IMR-90 (cell line): ENCODE results near the gene ZBTB24. TPM values are rescaled to one million over a fixed set of nuclear protein-coding genes. Genes with fewer than 3 reads are reported as not detected.
"Not testable (repeated sequence)": the region's sequence is repeated elsewhere in the genome, so short reads cannot be mapped to it uniquely, and the experiment has no call there.

Experiments used
- ATAC-seq: fragments of 200-7000 bp; cut with Tn5 transposase; 2 replicates; pipeline ENCODE4 v1.9.1; 2020; ENCODE audit warnings: low read depth, mild to moderate bottlenecking, moderate library complexity
- BruUV-seq: library from RNA; stranded (reverse); fragments of 400-500 nt; replicated peaks from 2 replicates; lab custom pipeline; 2021; lab: Mats Ljungman, UMichigan
- CTCF ChIA-PET: fragments of 300-600 bp; formaldehyde crosslinking; extraction: SDS; loops from one replicate; lab custom pipeline; 2021; ENCODE audit warnings: antibody characterized with exemption; lab: Yijun Ruan, JAX
- POLR2A ChIA-PET: fragments of 300-600 bp; sonication (Branson Sonifier 250); formaldehyde crosslinking; loops from one replicate; lab custom pipeline; 2022; ENCODE audit warnings: antibody characterized with exemption; ENCODE audit not compliant: unreplicated experiment; lab: Charles Lee
- DNase-seq: peaks from one replicate; pipeline ENCODE4 v3.0.0; 2013
- H2AFZ ChIP-seq: replicated peaks from 2 replicates; pipeline ENCODE3; 2013; ENCODE audit warnings: low read length, mild to moderate bottlenecking; ENCODE audit not compliant: poor library complexity
- H2AK5ac ChIP-seq: 2 replicates; pipeline ENCODE4 v1.6.1; 2013; ENCODE audit warnings: low read depth, low read length, inconsistent platforms
- H2AK9ac ChIP-seq: replicated peaks from 2 replicates; pipeline ENCODE3; 2013; ENCODE audit warnings: mild to moderate bottlenecking, low read depth, low read length, moderate library complexity; ENCODE audit not compliant: poor library complexity
- H2BK120ac ChIP-seq: 2 replicates; pipeline ENCODE4 v1.6.1; 2013; ENCODE audit warnings: low read depth, low read length, inconsistent platforms
- H2BK15ac ChIP-seq: 3 replicates; pipeline ENCODE4 v1.6.1; 2013; ENCODE audit warnings: low read depth, low read length, inconsistent platforms
- H2BK20ac ChIP-seq: 2 replicates; pipeline ENCODE4 v1.6.1; 2013; ENCODE audit warnings: low read depth, mild to moderate bottlenecking, inconsistent platforms, low read length, moderate library complexity
- H2BK5ac ChIP-seq: 2 replicates; pipeline ENCODE4 v1.6.1; 2013; ENCODE audit warnings: mild to moderate bottlenecking, low read depth, low read length, inconsistent platforms; ENCODE audit not compliant: poor library complexity, severe bottlenecking
- H3K14ac ChIP-seq: replicated peaks from 2 replicates; pipeline ENCODE4 v1.6.1; 2013; ENCODE audit warnings: low read depth, low read length, inconsistent platforms
- H3K18ac ChIP-seq: 2 replicates; pipeline ENCODE4 v1.6.1; 2013; ENCODE audit warnings: low read depth, low read length, control low read depth
- H3K23ac ChIP-seq: 2 replicates; pipeline ENCODE4 v1.6.1; 2013; ENCODE audit warnings: low read depth, low read length, inconsistent platforms
- H3K27ac ChIP-seq: 2 replicates; pipeline ENCODE4 v1.5.1; 2013; ENCODE audit warnings: mild to moderate bottlenecking, control low read depth, low read length; ENCODE audit not compliant: insufficient read depth
- H3K27me3 ChIP-seq: 2 replicates; pipeline ENCODE4 v1.6.1; 2013; ENCODE audit warnings: low read length; ENCODE audit not compliant: control insufficient read depth, insufficient read depth
- H3K36me3 ChIP-seq: 2 replicates; pipeline ENCODE4 v1.6.1; 2013; ENCODE audit warnings: low read length, mixed read lengths; ENCODE audit not compliant: control insufficient read depth, insufficient read depth
- H3K4ac ChIP-seq: 2 replicates; pipeline ENCODE4 v1.6.1; 2013; ENCODE audit warnings: low read depth, low read length, inconsistent platforms
- H3K4me1 ChIP-seq: 2 replicates; pipeline ENCODE4 v1.6.1; 2013; ENCODE audit warnings: low read length, mixed read lengths; ENCODE audit not compliant: control insufficient read depth, insufficient read depth
- H3K4me2 ChIP-seq: 2 replicates; pipeline ENCODE4 v1.6.1; 2013; ENCODE audit warnings: low read depth, mild to moderate bottlenecking, control low read depth, low read length, moderate library complexity
- H3K4me3 ChIP-seq: 2 replicates; pipeline ENCODE4 v1.5.1; 2013; ENCODE audit warnings: low read depth, mild to moderate bottlenecking, control low read depth, low read length, moderate library complexity; ENCODE audit not compliant: insufficient read depth
- H3K56ac ChIP-seq: 2 replicates; pipeline ENCODE4 v1.6.1; 2013; ENCODE audit warnings: low read length, inconsistent platforms; ENCODE audit not compliant: insufficient read depth; ENCODE audit errors: extremely low read depth
- H3K79me1 ChIP-seq, 2 experiments: 2 replicates each; pipeline ENCODE4 v1.6.1; 2013; ENCODE audit warnings: low read length in 2 of 2, inconsistent platforms in 1 of 2, low read depth in 1 of 2
- H3K9ac ChIP-seq: 2 replicates; pipeline ENCODE4 v1.6.1; 2013; ENCODE audit warnings: low read depth, low read length, control low read depth
- H3K9me1 ChIP-seq: 2 replicates; pipeline ENCODE4 v1.6.1; 2013; ENCODE audit warnings: low read length, inconsistent platforms; ENCODE audit not compliant: insufficient read depth
- H3K9me3 ChIP-seq: 2 replicates; pipeline ENCODE4 v1.6.1; 2013; ENCODE audit warnings: low read length; ENCODE audit not compliant: control insufficient read depth, insufficient read depth
- H4K20me1 ChIP-seq: 2 replicates; pipeline ENCODE4 v1.6.1; 2013; ENCODE audit warnings: low read length, inconsistent platforms; ENCODE audit not compliant: insufficient read depth
- H4K5ac ChIP-seq: 2 replicates; pipeline ENCODE4 v1.6.1; 2013; ENCODE audit warnings: mild to moderate bottlenecking, low read depth, low read length, control low read depth
- H4K8ac ChIP-seq, 2 experiments: 2 replicates each; pipeline ENCODE4 v1.6.1; 2013; ENCODE audit warnings: low read depth in 2 of 2, low read length in 2 of 2, control low read depth in 1 of 2, inconsistent platforms in 1 of 2
- H4K91ac ChIP-seq: 2 replicates; pipeline ENCODE4 v1.6.1; 2013; ENCODE audit warnings: low read depth, low read length, inconsistent platforms; ENCODE audit not compliant: insufficient read depth
- WGBS, 2 experiments: methylation state at CpG; one replicate each; pipeline versions ENCODE4 v1.1.5 to v1.1.7; 2013; ENCODE audit warnings: missing lambda C conversion rate in 2 of 2; ENCODE audit not compliant: insufficient read length in 1 of 2; ENCODE audit errors: extremely low coverage in 2 of 2; 5-methylcytosine and 5-hydroxymethylcytosine counted together
- dilution Hi-C: fragments of 300-500 bp; cut with HindIII; formaldehyde crosslinking; loops from one replicate; pipeline ENCODE4 v1.14.3; 2018; ENCODE audit warnings: low sequenced_read_pairs; ENCODE audit not compliant: unreplicated experiment
- in situ Hi-C: fragments of 300-500 bp; cut with MboI; formaldehyde crosslinking; loops from 3 replicates; pipeline ENCODE4 v1.14.3; 2019; ENCODE audit warnings: low sequenced_read_pairs, inconsistent platforms, mixed read lengths
- intact Hi-C: fragments of 100-400 bp; cut with micrococcal nuclease; formaldehyde crosslinking; loops from 2 replicates; pipeline ENCODE4 v1.10.0; 2022
- polyA plus RNA-seq, 3 experiments: library from polyadenylated mRNA; depleted of rRNA; stranded (reverse); fragments of >200 nt; gene quantifications; 2 replicates each; pipeline ENCODE4 v1.2.3, GENCODE V29; 2012; ENCODE audit warnings: low replicate concordance in 1 of 3
- total RNA-seq: library from RNA; depleted of rRNA; stranded (reverse); fragments of >200 nt; gene quantifications from 2 replicates; pipeline ENCODE4 v1.2.3, GENCODE V29; 2012

The ZBTB24 gene
- total and polyA plus RNA-seq, 2 of the 4 experiments (the other 2 are of a cell fraction), result 2.3 to 7.9 TPM

GRCh38 chr6:109461205-109461604 is 21.8 kb downstream of the ZBTB24 start:
- H3K56ac ChIP-seq, H3K4me3 ChIP-seq, BruUV-seq, H2AK9ac ChIP-seq, H2AK5ac ChIP-seq, H2BK120ac ChIP-seq, H4K91ac ChIP-seq, H4K5ac ChIP-seq, ATAC-seq, POLR2A ChIA-PET, dilution Hi-C loops, H2BK20ac ChIP-seq, H3K9me3 ChIP-seq, H3K18ac ChIP-seq, H3K14ac ChIP-seq, H4K20me1 ChIP-seq, H3K9me1 ChIP-seq, H2AFZ ChIP-seq, H3K4me2 ChIP-seq, H3K27ac ChIP-seq, DNase-seq, in situ Hi-C loops, H3K4me1 ChIP-seq, H2BK15ac ChIP-seq, H3K9ac ChIP-seq, H3K23ac ChIP-seq, intact Hi-C loops, H4K8ac ChIP-seq, H2BK5ac ChIP-seq, H3K27me3 ChIP-seq, H3K4ac ChIP-seq: not testable (repeated sequence)
- peaks cover 17% of the 10 kb centered on the region for H3K36me3 ChIP-seq
- no CpG with 5 or more reads among the region's 1 CpG for WGBS, 2 experiments
- CTCF ChIA-PET, result interaction anchor here (0.6 kb wide), 1 partner anchor 24 kb away, joined by 3 read pairs; no protein-coding TSS in a partner anchor
- H3K79me1 ChIP-seq, result peaks cover 15 to 34% of the 10 kb centered on the region in 2 experiments
